PC-9 (cell line): Measurements from ENCODE around the gene IFRD2. TPM values are rescaled to one million over a fixed set of nuclear protein-coding genes. Genes with fewer than 3 reads are reported as not detected.
"Not testable (repeated sequence)": the region's sequence is repeated elsewhere in the genome, so short reads cannot be mapped to it uniquely, and the experiment has no call there.

ENCODE experiments used
- BruUV-seq: library from RNA; stranded (reverse); fragments of 400-500 nt; replicated peaks from 2 replicates; lab custom pipeline; 2021; lab: Mats Ljungman, UMichigan
- CTCF ChIA-PET: fragments of 300-600 bp; sonication (Branson Sonifier 250); formaldehyde crosslinking; loops from one replicate; lab custom pipeline; 2022; ENCODE audit warnings: antibody characterized with exemption; lab: Charles Lee
- POLR2A ChIA-PET: fragments of 300-600 bp; sonication (Branson Sonifier 250); formaldehyde crosslinking; loops from one replicate; lab custom pipeline; 2022; ENCODE audit warnings: antibody characterized with exemption; ENCODE audit not compliant: unreplicated experiment; lab: Charles Lee
- DNase-seq, 2 experiments: peaks; one replicate each; pipeline versions ENCODE4 v3.0.0 to v3.0.0-alpha.2; 2015 to 2022; ENCODE audit warnings: mixed read lengths in 1 of 2
- H2AFZ ChIP-seq: fragments of 200-600 bp; sonication (generic); 2 replicates; pipeline ENCODE4 v1.8.1; 2017; ENCODE audit warnings: antibody characterized with exemption
- H3F3A ChIP-seq: fragments of 200-600 bp; sonication (generic); 2 replicates; pipeline ENCODE4 v1.8.1; 2017; ENCODE audit warnings: antibody characterized with exemption, mild to moderate bottlenecking, low read depth; ENCODE audit not compliant: insufficient read depth
- H3K27ac ChIP-seq: fragments of 200-600 bp; sonication (generic); 2 replicates; pipeline ENCODE4 v1.6.1; 2016; ENCODE audit warnings: mixed run types
- H3K27me3 ChIP-seq: fragments of 200-600 bp; sonication (generic); 2 replicates; pipeline ENCODE4 v1.6.1; 2016; ENCODE audit warnings: low read depth, mixed run types; ENCODE audit not compliant: insufficient read depth
- H3K36me3 ChIP-seq: fragments of 200-600 bp; sonication (generic); 2 replicates; pipeline ENCODE4 v1.6.1; 2016; ENCODE audit warnings: low read depth, mixed run types
- H3K4me1 ChIP-seq: fragments of 200-600 bp; sonication (generic); replicated peaks from 2 replicates; pipeline ENCODE4 v1.6.1; 2016; ENCODE audit warnings: mixed run types; ENCODE audit not compliant: insufficient read depth
- H3K4me2 ChIP-seq: fragments of 200-600 bp; sonication (generic); 2 replicates; pipeline ENCODE4 v1.6.1; 2017; ENCODE audit warnings: mixed run types
- H3K4me3 ChIP-seq: fragments of 200-600 bp; sonication (generic); 2 replicates; pipeline ENCODE4 v1.6.1; 2016; ENCODE audit warnings: mixed run types
- H3K79me2 ChIP-seq: fragments of 200-600 bp; sonication (generic); 2 replicates; pipeline ENCODE4 v1.6.1; 2017; ENCODE audit warnings: low read depth, mixed run types
- H3K9me2 ChIP-seq: fragments of 200-600 bp; sonication (generic); 2 replicates; pipeline ENCODE4 v1.8.1; 2017; ENCODE audit warnings: mild to moderate bottlenecking; ENCODE audit not compliant: insufficient read depth
- H3K9me3 ChIP-seq: fragments of 200-600 bp; sonication (generic); 2 replicates; pipeline ENCODE4 v1.8.1; 2016; ENCODE audit warnings: low read depth; ENCODE audit not compliant: insufficient read depth
- H4K20me1 ChIP-seq: fragments of 200-600 bp; sonication (generic); 2 replicates; pipeline ENCODE4 v1.8.1; 2017; ENCODE audit not compliant: insufficient read depth
- EZH2 ChIP-seq: fragments of 200-600 bp; sonication (generic); IDR thresholded peaks from 2 replicates; pipeline ENCODE4 v1.8.0; 2017; ENCODE audit warnings: antibody characterized with exemption, low read depth
- intact Hi-C: fragments of 100-400 bp; cut with micrococcal nuclease; formaldehyde crosslinking; loops from one replicate; pipeline ENCODE4 v1.10.0; 2022; ENCODE audit not compliant: unreplicated experiment
- total RNA-seq: library from RNA; stranded (reverse); gene quantifications from 2 replicates; pipeline ENCODE4 v1.2.3, GENCODE V29; 2021
- TF ChIP-seq, protein P1 (sequence below): fragments of 200-600 bp; sonication (generic); conservative IDR thresholded peaks from 2 replicates; pipeline ENCODE4 v1.6.1; 2017; ENCODE audit warnings: mixed run types, antibody characterized with exemption, mild to moderate bottlenecking, moderate library complexity

The IFRD2 gene
- total RNA-seq, 1 experiment from 2014 or later, result 93.1 TPM

DNA sequence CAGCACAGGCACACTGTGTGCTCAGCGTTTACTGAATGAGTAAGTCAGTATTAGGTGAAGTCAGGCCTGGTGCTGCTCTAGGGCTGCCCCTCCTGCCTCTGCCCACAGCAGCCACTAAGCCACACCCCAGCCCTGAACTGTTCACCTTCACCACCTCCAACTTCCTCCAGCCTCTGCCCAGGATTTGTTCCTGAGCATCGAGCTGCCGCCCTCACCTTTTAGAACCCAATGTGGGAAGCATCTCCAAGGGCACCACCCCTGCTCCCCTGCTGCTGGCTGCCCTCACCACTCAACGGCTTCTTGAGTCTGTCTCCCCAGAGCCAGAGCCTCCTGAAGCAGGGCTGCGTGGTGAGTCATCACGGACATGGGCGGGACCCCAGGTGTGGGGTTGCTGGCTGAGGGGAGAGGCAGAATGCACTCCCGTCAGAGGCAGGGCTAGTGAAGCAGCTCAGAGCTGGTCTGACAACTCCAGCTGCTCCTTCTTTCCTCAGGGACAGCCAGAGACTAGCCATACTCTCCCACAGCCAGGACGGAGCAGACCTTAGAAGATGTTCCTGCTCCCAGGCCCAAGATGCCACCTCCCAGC lies 24.5 kb upstream of the IFRD2 start:
- ChIA-PET CTCF (interaction anchor here (0.6 to 1.0 kb wide), 4 partner anchors 12 to 70 kb away, joined by 3 to 4 read pairs (median 3); partner anchors contain the start of genes HYAL1 and SEMA3B), POLR2A (interaction anchor here (0.5 to 1.6 kb wide), 10 partner anchors 14 to 1312 kb away, joined by 3 to 36 read pairs (median 4); partner anchors contain the start of genes HEMK1, HYAL3, IFRD2 and NAA80)
- peak overlapping the region; percentile 85 for H3K27ac ChIP-seq
- peaks cover 53% of the 10 kb centered on the region for H3K4me1 ChIP-seq
- peaks cover 7% of the 10 kb centered on the region; the same call in 1 of the 2 replicates for H3K36me3 ChIP-seq
- intact Hi-C loops, result loop anchor here (1.0 to 2.0 kb wide), 2 partner anchors 17 to 48 kb away; partner anchors contain the start of genes HYAL3, NAA80 and SEMA3B
- H3K27me3 ChIP-seq, result no peaks in the 10 kb centered on the region
- peak; percentile 98 to 99 for DNase-seq
- no peaks in the 10 kb centered on the region for H3K9me3 ChIP-seq
- H2AFZ ChIP-seq, result no peak overlapping the region
- TF ChIP-seq EZH2, result no peak
- TF ChIP-seq, protein P1, sequence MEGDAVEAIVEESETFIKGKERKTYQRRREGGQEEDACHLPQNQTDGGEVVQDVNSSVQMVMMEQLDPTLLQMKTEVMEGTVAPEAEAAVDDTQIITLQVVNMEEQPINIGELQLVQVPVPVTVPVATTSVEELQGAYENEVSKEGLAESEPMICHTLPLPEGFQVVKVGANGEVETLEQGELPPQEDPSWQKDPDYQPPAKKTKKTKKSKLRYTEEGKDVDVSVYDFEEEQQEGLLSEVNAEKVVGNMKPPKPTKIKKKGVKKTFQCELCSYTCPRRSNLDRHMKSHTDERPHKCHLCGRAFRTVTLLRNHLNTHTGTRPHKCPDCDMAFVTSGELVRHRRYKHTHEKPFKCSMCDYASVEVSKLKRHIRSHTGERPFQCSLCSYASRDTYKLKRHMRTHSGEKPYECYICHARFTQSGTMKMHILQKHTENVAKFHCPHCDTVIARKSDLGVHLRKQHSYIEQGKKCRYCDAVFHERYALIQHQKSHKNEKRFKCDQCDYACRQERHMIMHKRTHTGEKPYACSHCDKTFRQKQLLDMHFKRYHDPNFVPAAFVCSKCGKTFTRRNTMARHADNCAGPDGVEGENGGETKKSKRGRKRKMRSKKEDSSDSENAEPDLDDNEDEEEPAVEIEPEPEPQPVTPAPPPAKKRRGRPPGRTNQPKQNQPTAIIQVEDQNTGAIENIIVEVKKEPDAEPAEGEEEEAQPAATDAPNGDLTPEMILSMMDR, result no peak
- H4K20me1 ChIP-seq, result peaks cover 7% of the 10 kb centered on the region; the same call in 1 of the 2 replicates
- H3K4me2 ChIP-seq, result peak overlapping the region; percentile 91
- no TSS peak for BruUV-seq
- peak overlapping the region; percentile 46; the same call in 1 of the 2 replicates for H3K4me3 ChIP-seq
- H3F3A ChIP-seq, result peaks cover 42% of the 10 kb centered on the region
- peaks cover 32% of the 10 kb centered on the region for H3K79me2 ChIP-seq
- H3K9me2 ChIP-seq, result no peaks in the 10 kb centered on the region

DNA sequence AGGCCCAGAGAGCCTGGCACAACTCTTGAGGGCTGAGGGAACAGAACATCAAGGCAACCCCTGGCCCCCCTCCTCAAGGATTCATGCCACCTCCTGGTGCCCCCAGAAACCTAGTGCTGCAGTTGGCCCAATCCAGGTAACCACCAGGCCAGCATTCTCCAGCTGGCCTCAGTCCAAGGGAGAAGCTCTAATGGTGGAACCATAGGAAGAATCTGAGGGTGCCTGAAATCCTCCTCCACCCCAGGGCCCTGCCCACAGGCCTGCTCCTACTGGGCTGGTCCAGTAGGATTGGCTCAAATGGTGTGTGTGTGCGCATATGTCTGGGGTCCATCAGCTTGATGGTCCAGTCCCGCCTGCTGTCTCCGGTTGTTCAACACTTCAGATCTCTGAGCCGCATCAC lies 22.6 kb upstream of the IFRD2 start:
- POLR2A ChIA-PET, result no interaction called here
- H4K20me1 ChIP-seq, result 0 out of 2 replicates have a peak, but pooled peaks cover 3% of the 10 kb centered on the region
- H3K79me2 ChIP-seq, result peaks cover 22% of the 10 kb centered on the region
- no peak for TF ChIP-seq EZH2
- H3K27me3 ChIP-seq, result no peaks in the 10 kb centered on the region
- H3K9me2 ChIP-seq, result no peaks in the 10 kb centered on the region
- peak overlapping the region; percentile 16; the same call in 1 of the 2 replicates for H3K27ac ChIP-seq
- CTCF ChIA-PET, result interaction anchor here (0.5 kb wide), 1 partner anchor 32 kb away, joined by 3 read pairs; no protein-coding TSS in a partner anchor
- peaks cover 42% of the 10 kb centered on the region for H3F3A ChIP-seq
- no peak for DNase-seq
- no peak overlapping the region for H3K4me2 ChIP-seq
- H3K9me3 ChIP-seq, result no peaks in the 10 kb centered on the region
- BruUV-seq, result no TSS peak
- H3K36me3 ChIP-seq, result peaks cover 7% of the 10 kb centered on the region; the same call in 1 of the 2 replicates
- peaks cover 47% of the 10 kb centered on the region for H3K4me1 ChIP-seq
- no peak overlapping the region for H2AFZ ChIP-seq
- H3K4me3 ChIP-seq, result no peak overlapping the region
- intact Hi-C loops, result no loop called here

DNA sequence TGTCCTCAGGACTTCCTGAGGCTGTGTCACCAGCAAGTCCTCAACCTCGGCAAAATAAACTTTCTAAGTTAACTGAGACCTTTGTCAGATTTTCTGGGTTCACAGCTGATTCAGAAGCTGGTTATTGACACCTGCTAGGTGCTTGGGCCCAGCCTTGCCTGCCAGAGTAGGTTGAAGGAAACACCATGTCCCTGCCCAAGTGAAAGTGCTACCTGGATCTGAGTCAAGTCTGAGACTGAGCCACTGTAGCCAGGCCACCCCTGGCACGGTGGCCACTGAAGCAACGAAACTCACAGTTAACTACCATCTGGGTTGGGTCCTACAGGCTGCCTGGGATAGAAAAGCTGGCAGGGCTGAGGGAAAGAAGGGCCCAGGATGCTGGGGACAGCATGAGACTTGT lies 22.1 kb upstream of the IFRD2 start:
- 0 out of 2 replicates have a peak, but pooled peaks cover 3% of the 10 kb centered on the region for H4K20me1 ChIP-seq
- no peak overlapping the region for H3K4me2 ChIP-seq
- peaks cover 42% of the 10 kb centered on the region for H3F3A ChIP-seq
- peaks cover 47% of the 10 kb centered on the region for H3K4me1 ChIP-seq
- peaks cover 17% of the 10 kb centered on the region for H3K79me2 ChIP-seq
- no peak for TF ChIP-seq EZH2
- TF ChIP-seq, protein P1, result no peak
- no peaks in the 10 kb centered on the region for H3K27me3 ChIP-seq
- no peak for DNase-seq
- no TSS peak for BruUV-seq
- no peaks in the 10 kb centered on the region for H3K9me3 ChIP-seq
- intact Hi-C loops, result no loop called here
- ChIA-PET POLR2A (interaction anchor here (0.6 kb wide), 1 partner anchor 10 kb away, joined by 12 read pairs; no protein-coding TSS in a partner anchor), CTCF (interaction anchor here (0.5 to 0.7 kb wide), 2 partner anchors 33 to 35 kb away, joined by 3 to 6 read pairs; no protein-coding TSS in a partner anchor)
- no peak overlapping the region for H3K27ac ChIP-seq
- no peak overlapping the region for H3K4me3 ChIP-seq
- no peaks in the 10 kb centered on the region for H3K9me2 ChIP-seq
- H3K36me3 ChIP-seq, result peaks cover 4% of the 10 kb centered on the region; the same call in 1 of the 2 replicates
- no peak overlapping the region for H2AFZ ChIP-seq

DNA sequence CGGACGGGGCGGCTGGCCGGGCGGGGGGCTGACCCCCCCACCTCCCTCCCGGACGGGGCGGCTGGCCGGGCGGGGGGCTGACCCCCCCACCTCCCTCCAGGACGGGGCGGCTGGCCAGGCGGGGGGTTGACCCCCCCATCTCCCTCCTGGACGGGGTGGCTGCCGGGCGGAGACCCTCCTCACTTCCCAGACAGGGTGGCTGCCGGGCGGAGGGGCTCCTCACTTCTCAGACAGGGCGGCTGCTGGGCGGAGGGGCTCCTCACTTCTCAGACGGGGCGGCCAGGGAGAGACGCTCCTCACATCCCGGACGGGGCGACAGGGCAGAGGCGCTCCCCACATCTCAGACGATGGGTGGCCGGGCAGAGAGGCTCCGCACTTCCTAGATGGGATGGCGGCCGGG lies 19.8 kb upstream of the IFRD2 start:
- H3K36me3 ChIP-seq, BruUV-seq, intact Hi-C loops, H2AFZ ChIP-seq, H3K27me3 ChIP-seq, H3K27ac ChIP-seq, CTCF ChIA-PET, H4K20me1 ChIP-seq, H3K9me3 ChIP-seq, DNase-seq, H3K4me3 ChIP-seq, H3K79me2 ChIP-seq, POLR2A ChIA-PET, H3K4me2 ChIP-seq, H3K9me2 ChIP-seq: not testable (repeated sequence)
- peaks cover 24% of the 10 kb centered on the region for H3K4me1 ChIP-seq
- peaks cover 20% of the 10 kb centered on the region for H3F3A ChIP-seq
